ENCODE data around the gene ARHGAP15. TPM values are rescaled to one million over a fixed set of nuclear protein-coding genes. Genes with fewer than 3 reads are reported as not detected.

ARHGAP15 gene
- total RNA-seq, 1 experiment from 2014 or later = 0.41 TPM

DNA sequence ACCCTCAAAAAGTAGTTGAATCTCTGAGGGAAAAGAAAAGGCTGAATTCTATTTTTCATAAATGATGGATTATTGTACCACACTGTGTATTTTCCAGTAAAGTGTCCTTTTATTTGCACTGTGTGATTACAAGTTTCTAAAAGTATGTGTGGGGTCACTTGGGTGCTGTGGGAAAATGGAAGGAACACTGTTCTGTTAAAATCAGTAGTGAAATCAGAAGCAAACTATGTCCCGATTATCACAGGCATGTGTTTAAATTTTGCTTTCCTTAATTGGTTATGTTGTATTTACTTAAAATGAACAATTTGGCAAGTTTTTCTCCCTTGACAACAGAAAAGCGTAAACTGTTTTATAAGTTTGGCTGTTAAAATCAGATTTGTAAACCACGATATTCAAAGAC lies 353.1 kb downstream of the ARHGAP15 start:
- DNase-seq (ENCODE audit: low read depth, low spot score) (no peak), ATAC-seq (no peak)
- in situ Hi-C loops (cut with HindIII; ENCODE audit: low pct_unique_long_range_greater_than_20kb, low sequenced_read_pairs) = no loop called here
- ChIA-PET CTCF (no interaction called here), POLR2A (no interaction called here)
- TF ChIP-seq SIN3A (IDR thresholded peaks at IDR 0.05; ENCODE audit: borderline replicate concordance, insufficient read depth, low read depth, low read length) (no peak), TCF7L2 (IDR thresholded peaks at IDR 0.05; ENCODE audit: low read depth, low read length) (no peak)
- Histone ChIP-seq H3K4me3 (ENCODE audit: low read depth in 2 of 2, low read length in 2 of 2) (no peak overlapping the region), H3K27me3 (ENCODE audit: control insufficient read depth, insufficient read depth, low read length) (no peaks in the 10 kb centered on the region), H3K36me3 (ENCODE audit: control insufficient read depth, insufficient read depth, low read length) (no peaks in the 10 kb centered on the region), H3K4me1 (ENCODE audit: control insufficient read depth, insufficient read depth, low read length) (no peaks in the 10 kb centered on the region), H3K27ac (ENCODE audit: low read length) (no peak overlapping the region), H3K9me3 (ENCODE audit: control insufficient read depth, insufficient read depth, low read depth, low read length) (no peaks in the 10 kb centered on the region)
- BruUV-seq (replicated peaks) = no TSS peak
- intact Hi-C loops (cut with micrococcal nuclease; ENCODE audit: unreplicated experiment) = no loop called here

GRCh38 chr2:143482771-143483170 lies 353.6 kb downstream of the ARHGAP15 start:
- Histone ChIP-seq H3K36me3 (ENCODE audit: control insufficient read depth, insufficient read depth, low read length) (no peaks in the 10 kb centered on the region), H3K9me3 (ENCODE audit: control insufficient read depth, insufficient read depth, low read depth, low read length) (no peaks in the 10 kb centered on the region), H3K27me3 (ENCODE audit: control insufficient read depth, insufficient read depth, low read length) (no peaks in the 10 kb centered on the region), H3K27ac (ENCODE audit: low read length) (no peak overlapping the region), H3K4me1 (ENCODE audit: control insufficient read depth, insufficient read depth, low read length) (no peaks in the 10 kb centered on the region), H3K4me3 (ENCODE audit: low read depth in 2 of 2, low read length in 2 of 2) (no peak overlapping the region)
- POLR2A ChIA-PET = no interaction called here
- BruUV-seq (replicated peaks) = no TSS peak
- no peak for ATAC-seq
- in situ Hi-C loops (cut with HindIII; ENCODE audit: low pct_unique_long_range_greater_than_20kb, low sequenced_read_pairs) (no loop called here), intact Hi-C loops (cut with micrococcal nuclease; ENCODE audit: unreplicated experiment) (no loop called here)
- DNase-seq (ENCODE audit: low read depth, low spot score) = no peak
- TF ChIP-seq TCF7L2 (IDR thresholded peaks at IDR 0.05; ENCODE audit: low read depth, low read length) (no peak), POLR2AphosphoS5 (IDR thresholded peaks at IDR 0.05; ENCODE audit: low read depth, low read length) (no peak), REST (IDR thresholded peaks at IDR 0.05; ENCODE audit: insufficient read depth in 1 of 2, low read depth in 2 of 2, low read length in 1 of 2) (no peak), SIN3A (IDR thresholded peaks at IDR 0.05; ENCODE audit: borderline replicate concordance, insufficient read depth, low read depth, low read length) (no peak), CTCF (IDR thresholded peaks at IDR 0.05) (no peak)
- CTCF ChIA-PET = no interaction called here

GRCh38 chr2:143486976-143487375 lies 357.8 kb downstream of the ARHGAP15 start:
- BruUV-seq (replicated peaks) = no TSS peak
- no peak overlapping the region for H3K27ac ChIP-seq (ENCODE audit: low read length)
- H3K4me3 ChIP-seq (ENCODE audit: low read depth in 2 of 2, low read length in 2 of 2) = no peak overlapping the region
- no peaks in the 10 kb centered on the region for H3K4me1 ChIP-seq (ENCODE audit: control insufficient read depth, insufficient read depth, low read length)
- CTCF ChIA-PET = no interaction called here
- ATAC-seq (no peak), DNase-seq (ENCODE audit: low read depth, low spot score) (no peak)
- intact Hi-C loops (cut with micrococcal nuclease; ENCODE audit: unreplicated experiment) = no loop called here
- POLR2A ChIA-PET = no interaction called here
- TF ChIP-seq REST (IDR thresholded peaks at IDR 0.05; ENCODE audit: insufficient read depth in 1 of 2, low read depth in 2 of 2, low read length in 1 of 2) = no peak
- TF ChIP-seq TCF7L2 (IDR thresholded peaks at IDR 0.05; ENCODE audit: low read depth, low read length) = no peak
- no peak for TF ChIP-seq CTCF (IDR thresholded peaks at IDR 0.05)
- TF ChIP-seq SIN3A (IDR thresholded peaks at IDR 0.05; ENCODE audit: borderline replicate concordance, insufficient read depth, low read depth, low read length) = no peak
- no peak for TF ChIP-seq POLR2AphosphoS5 (IDR thresholded peaks at IDR 0.05; ENCODE audit: low read depth, low read length)
- H3K27me3 ChIP-seq (ENCODE audit: control insufficient read depth, insufficient read depth, low read length) = no peaks in the 10 kb centered on the region
- in situ Hi-C loops (cut with HindIII; ENCODE audit: low pct_unique_long_range_greater_than_20kb, low sequenced_read_pairs) = no loop called here
- H3K9me3 ChIP-seq (ENCODE audit: control insufficient read depth, insufficient read depth, low read depth, low read length) = no peaks in the 10 kb centered on the region
- no peaks in the 10 kb centered on the region for H3K36me3 ChIP-seq (ENCODE audit: control insufficient read depth, insufficient read depth, low read length)
